HG02970 (cell line): ENCODE results near the gene SMAD2.
"Not testable (repeated sequence)": the region's sequence is repeated elsewhere in the genome, so short reads cannot be mapped to it uniquely, and the experiment has no call there.

Experiments used
- ATAC-seq: cut with Tn5 transposase; IDR thresholded peaks from one replicate; pipeline ENCODE4 v1.9.1; 2021; ENCODE audit warnings: mild to moderate bottlenecking, moderate library complexity, moderate number of reproducible peaks; ENCODE audit not compliant: unreplicated experiment, low FRiP score

The SMAD2 gene

GRCh38 chr18:47863041-47863440 lies 67.4 kb downstream of the SMAD2 start:
- ATAC-seq, result no peak

DNA sequence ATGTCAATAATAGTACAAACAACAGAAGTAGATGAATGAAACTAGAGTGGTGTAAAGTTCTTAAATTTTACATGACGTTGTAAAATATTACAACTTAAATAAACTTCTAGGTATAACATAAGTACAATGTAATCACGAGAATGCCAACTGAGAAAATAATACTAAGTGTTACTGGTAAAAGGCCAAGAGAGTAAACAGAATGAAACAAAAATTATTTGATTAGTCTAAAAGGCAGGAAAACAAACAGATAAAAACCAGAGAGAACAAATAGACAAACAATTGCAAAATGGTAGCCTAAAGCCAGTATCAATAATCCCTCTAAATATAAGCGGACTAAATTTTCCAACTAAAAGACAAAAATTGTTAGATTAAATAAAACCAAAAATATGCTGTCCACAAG lies 71.9 kb downstream of the SMAD2 start:
- no peak for ATAC-seq

DNA sequence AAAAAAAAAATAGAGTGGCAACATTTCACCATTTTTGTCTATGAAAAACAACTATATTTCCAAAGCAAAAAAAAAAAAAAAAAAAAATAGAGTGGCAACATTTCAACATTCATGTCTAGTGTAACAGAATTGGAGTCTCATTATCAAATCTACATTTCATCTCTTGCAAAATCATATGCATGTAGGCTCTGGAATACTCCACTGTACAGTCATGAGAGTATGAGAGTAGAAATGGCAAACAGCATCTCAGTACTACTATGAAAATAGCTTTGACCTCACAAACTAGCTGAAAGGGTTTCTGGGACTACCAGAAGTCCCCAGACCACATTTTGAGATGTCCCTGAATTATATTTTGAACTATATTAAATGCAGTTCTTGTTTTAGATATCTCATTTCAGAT lies 82.8 kb downstream of the SMAD2 start:
- no peak for ATAC-seq

DNA sequence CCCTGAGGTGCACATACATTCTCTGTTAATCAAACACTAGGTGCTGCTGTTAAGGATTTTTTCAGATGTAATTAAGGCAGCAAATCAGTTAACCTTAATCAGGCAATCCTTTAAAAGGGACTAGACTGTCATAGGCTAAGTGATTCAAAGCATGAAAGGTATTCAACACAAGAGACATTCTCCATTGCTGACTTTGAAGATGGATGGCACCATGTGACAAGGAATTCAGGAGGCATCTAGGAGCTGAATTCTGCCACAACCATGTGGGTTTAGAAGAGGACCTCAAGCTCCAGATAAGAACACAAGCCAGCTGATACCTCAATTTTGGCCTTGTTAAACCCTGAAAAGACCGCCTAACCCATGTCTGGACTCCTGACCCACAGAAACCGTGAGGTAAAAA lies 84.0 kb downstream of the SMAD2 start:
- ATAC-seq, result no peak

DNA sequence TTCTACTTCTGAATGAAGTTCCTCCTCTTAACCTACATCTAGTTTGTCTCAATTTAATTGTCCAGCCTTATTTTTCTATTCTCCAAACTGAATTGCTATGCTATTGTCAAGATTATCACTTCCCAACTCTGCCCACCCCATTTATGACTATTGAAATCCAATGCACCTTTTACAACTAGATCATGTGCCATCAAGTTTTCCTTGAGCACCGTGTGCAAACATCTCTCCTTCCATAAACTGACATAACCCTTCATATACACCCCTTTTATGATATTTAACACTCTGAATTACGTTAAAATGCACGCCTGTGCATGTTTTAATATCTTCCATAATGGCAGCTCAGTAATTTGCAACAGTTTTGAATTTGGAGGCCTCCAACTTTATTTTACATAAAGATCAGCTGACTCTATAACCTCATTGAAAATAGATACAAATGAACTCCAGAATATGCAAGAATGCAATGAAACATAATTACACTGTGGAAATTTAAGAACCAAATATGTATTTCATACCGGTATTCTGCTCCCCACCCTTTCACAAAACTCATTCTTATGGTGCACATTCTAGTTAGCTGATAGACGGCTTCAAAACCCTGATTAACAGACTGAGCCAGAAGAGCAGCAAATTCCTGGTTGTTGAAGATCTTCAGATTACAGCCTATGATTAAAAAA lies 85.5 kb downstream of the SMAD2 start:
- ATAC-seq, result no peak

DNA sequence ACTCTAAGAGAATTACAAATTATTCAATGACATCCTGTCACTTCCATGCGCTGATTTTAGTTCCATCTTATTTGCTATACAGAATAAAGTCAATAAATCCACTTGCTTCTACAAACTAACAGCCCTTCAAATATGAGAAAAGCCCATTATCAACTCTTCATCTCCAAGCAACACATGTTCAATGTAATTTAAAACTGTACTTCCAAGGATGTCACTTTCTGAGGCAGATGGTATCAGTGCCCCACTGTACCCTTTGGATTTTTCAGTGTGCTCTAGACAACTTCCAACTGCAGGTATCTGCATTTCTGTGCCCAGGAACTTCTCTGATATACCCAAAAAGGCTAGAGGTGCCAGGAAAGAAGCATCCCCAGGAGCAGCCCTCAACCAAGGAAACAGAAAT lies 87.6 kb downstream of the SMAD2 start:
- no peak for ATAC-seq

- no peak for ATAC-seq
These were observed 92.1 kb downstream of the SMAD2 start for GRCh38 chr18:47838396-47838795.

GRCh38 chr18:47832348-47832747 lies 98.1 kb downstream of the SMAD2 start:
- no peak for ATAC-seq

DNA sequence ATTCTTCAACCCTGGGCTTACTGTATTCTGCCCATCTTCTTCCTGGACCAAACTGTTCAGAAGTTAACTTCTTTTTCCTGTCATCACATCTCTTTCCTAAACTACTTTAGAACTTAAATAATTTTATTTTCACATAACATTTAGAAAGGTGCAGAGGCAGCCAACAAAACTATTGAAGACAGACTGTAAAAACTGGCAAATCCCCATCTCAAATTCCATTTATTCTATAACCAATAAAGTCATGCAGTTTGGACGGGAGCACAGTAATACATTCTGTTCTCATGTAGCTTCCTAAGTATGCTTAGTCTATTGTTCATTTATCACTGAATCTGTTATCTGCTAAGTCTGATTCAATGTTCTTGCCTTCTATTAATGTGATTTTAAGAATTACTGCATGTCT lies 99.1 kb downstream of the SMAD2 start:
- no peak for ATAC-seq

- ATAC-seq, result no peak
These were observed 99.7 kb downstream of the SMAD2 start for GRCh38 chr18:47830772-47831171.

DNA sequence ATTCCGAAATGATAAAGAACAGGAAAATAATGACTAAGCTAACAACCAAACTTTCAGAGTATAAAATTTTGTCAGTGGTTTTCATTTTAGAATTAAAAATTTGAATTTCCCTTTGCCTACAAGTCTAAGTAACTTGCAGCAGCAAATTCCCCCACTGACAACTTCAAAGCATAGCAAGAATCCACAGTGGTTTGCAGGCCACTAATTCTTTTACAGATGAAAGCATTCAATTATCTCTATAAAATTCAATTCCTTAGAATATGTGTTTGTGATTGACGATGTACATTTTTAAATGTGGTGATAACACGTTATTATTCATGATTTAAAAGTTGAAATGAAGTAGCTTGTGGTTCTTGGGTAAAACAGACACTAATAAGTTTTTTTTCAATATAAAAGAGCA lies 100.6 kb downstream of the SMAD2 start:
- no peak for ATAC-seq

DNA sequence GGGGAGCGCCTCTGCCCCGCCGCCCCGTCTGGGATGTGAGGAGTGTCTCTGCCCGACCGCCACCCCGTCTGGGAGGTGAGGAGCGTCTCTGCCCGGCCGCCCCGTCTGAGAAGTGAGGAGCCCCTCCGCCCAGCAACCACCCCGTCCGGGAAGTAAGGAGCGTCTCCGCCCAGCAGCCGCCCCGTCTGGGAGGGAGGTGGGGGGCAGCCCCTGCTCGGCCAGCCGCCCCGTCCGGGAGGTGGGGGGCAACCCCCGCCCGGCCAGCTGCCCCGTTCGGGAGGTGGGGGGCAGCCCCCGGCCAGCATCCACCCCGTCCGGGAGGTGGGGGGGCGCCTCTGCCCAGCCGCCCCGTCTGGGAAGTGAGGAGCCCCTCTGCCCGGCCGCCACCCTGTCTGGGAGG lies 102.4 kb downstream of the SMAD2 start:
- not testable (repeated sequence) for ATAC-seq

DNA sequence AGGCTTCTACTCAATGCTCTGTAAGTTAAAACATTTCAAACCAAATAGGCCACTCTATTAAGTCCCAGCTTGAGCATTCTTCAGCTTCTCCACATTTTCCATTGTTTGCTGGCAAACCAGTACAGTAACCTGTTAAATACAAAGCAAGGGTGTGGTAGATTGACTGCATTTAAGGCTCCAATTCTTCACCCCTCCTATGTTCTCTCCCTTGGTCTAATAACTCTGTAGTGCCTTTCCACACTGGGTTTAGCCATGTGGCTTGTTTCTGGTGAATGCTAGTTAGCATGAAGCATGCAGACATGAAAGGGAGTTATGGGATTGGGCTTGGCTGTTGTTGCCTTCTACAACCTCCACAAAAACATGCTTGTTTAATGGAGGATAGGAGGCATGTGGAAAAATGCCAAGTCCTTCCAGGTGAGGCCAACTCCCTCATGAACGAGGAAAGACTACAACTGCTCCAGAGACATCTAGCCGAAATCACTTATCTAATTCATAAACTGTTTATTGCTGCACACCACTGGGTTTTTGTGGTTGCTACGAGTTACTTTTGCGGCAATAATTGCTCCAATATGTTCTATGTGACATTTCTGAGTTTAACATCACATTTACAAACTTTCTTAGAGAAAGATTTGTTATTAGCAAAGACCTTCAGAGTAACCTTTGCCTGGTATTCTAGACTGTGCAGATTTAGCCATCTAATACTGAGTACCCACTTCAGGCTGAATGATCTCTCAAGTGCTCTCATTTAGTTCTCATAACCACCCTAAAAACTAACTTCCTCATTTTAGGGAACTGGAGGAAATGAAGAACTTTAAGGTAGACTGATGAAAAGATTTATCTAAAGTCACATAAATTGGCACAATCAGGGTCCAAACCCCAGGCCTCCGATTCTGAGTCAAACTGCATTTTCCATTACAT lies 104.0 kb downstream of the SMAD2 start:
- no peak for ATAC-seq

DNA sequence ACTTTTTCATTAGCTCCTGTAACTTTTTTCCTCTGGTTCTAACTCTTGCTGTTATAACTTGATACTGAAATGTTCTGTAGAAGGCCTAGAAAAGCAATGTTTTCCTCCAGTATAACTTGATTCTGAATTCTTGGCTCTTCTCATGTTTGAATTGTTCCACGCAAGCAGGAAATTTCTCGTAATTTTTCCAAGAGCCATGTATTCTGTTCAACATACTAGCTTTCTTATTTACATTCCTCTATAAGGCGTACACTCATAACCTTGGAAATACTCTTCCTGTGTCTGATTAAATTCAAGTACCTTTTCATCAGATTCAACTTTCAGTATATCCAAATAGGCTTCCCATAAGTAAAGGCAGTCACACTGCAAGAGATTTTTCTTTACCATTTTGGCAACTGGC lies 109.1 kb downstream of the SMAD2 start:
- no peak for ATAC-seq

DNA sequence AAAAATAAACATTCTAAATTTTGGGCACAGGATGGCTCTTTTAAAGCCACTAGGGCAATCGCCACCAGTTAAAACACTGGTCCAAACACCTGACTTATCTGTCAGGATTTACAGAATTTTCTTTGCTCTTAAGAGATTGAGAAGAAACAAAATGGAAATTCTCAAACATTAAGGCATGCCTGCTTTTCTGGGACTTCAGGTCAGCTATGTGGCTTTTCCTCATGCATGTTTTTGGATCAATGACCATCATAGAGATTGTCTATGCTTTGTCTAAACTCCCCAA lies 112.7 kb downstream of the SMAD2 start:
- ATAC-seq, result no peak

DNA sequence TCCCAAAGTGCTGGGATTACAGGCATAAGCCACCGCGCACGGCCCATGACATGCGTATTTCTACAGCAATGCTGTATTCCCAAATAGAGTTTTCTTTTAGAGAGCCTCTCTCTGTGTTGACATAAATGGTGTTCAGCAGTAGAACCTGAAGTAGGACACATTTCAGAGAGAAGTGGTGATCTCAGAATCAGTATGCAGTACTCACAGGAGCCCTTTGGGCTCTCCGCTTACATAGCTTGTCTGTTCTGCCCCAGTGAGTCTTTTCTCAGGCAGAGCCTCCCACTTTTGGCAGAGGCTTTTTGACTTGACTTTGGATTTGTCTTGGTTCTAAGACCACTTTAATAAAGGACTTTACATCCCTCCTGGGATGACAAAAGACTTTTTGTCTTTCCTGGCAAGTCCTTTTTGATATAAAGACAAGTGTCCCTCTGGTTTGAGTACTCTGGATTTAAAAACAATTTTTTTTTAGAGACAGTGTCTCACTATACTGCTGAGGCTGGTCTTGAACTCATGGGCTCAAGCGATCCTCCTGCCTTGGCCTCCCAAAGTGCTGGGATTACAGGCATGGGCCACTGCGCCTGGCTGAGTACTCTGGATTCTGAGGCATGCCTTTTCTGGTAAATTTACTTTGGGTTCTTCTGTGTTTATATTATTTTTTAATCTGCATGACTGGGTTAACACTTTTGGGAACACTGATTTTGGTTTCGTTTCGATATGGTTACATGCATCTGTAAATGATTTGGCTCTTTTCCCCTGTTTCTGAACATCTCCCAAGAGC lies 113.3 kb downstream of the SMAD2 start:
- no peak for ATAC-seq

GRCh38 chr18:47815486-47816270 lies 114.8 kb downstream of the SMAD2 start:
- ATAC-seq, result no peak

DNA sequence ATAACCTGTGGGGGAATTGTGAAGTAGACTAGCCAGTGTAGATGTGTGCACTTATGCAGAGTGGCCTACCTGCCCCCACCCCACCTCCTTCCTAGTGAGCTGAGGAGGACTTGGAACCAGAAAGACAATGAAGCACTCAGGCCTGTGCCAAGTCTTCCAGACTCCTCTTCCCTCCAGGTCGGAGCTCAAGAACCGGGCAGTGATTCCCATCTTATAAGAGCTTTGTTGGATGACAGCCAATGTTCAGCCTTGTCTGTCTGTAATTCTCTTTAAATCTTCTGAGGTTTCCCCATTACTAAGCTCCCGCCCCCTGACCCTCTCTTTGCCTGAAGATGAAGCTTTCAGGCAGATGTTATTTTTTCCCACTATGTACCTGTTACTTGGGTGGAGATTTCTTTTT lies 121.0 kb downstream of the SMAD2 start:
- ATAC-seq, result no peak

- ATAC-seq, result no peak
These were observed 127.7 kb downstream of the SMAD2 start for GRCh38 chr18:47802802-47803201.

DNA sequence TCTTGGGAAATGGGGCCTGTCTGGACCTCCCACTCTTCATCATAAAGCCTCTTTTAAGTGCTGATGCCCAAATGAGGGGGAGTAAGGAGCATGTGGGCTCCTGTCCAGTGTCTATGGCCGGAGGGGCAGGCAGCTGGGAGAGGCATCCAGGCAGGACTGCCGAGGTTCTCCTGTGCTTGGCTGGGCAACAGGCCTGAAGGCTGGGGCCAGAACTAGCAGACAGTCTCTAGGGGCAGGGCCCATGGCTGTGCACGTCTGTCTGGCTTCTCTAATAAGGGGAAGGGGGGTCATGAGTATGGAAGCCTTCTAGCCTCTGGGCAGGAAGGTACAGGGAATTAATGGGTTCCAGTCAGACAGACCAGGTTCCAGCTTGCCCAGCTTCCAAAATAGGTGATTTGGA lies 128.6 kb downstream of the SMAD2 start:
- no peak for ATAC-seq

DNA sequence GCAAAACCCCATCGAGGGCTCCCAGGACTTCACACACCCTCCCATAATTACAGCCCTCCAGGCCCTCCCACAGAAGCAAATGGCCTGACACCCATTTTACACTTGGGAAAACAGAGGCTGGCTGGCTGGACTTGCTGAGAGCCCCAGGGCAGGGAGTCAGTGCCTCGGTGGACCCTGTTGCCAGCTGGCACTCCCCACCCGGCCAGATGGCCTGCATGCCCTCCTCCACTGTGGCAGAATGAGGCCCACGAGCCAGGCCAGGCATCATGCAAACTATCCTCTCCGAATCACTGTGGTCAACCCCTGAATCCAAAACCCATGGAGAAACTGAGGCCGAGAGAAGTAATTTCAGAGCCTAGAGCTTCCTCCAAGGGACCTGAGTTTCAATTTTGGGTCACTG lies 129.7 kb downstream of the SMAD2 start:
- no peak for ATAC-seq
